ENCODE measurements around the gene FAM89B. TPM values are rescaled to one million over a fixed set of nuclear protein-coding genes. Genes with fewer than 3 reads are reported as not detected.

FAM89B gene
- total RNA-seq, 1 donor from 2014 or later = 56.1 TPM

- peaks cover 6% of the 10 kb centered on the region for H3K36me3 Mint-ChIP-seq
- peaks cover 28% of the 10 kb centered on the region for H3K4me1 Mint-ChIP-seq (ENCODE audit: unreplicated experiment)
- DNase-seq (ENCODE audit: extremely low spot score, unreplicated experiment) = no peak
- H3K4me3 Mint-ChIP-seq = peak overlapping the region; percentile 100
- TF ChIP-seq CTCF (conservative IDR thresholded peaks at IDR 0.05) = no peak
- H3K9me3 Mint-ChIP-seq = no peaks in the 10 kb centered on the region
- H3K27me3 Mint-ChIP-seq = no peaks in the 10 kb centered on the region
- peak overlapping the region; percentile 99 for H3K27ac Mint-ChIP-seq
Observed at GRCh38 chr11:65569164-65569972, 3.0 kb upstream of the FAM89B start.

DNA sequence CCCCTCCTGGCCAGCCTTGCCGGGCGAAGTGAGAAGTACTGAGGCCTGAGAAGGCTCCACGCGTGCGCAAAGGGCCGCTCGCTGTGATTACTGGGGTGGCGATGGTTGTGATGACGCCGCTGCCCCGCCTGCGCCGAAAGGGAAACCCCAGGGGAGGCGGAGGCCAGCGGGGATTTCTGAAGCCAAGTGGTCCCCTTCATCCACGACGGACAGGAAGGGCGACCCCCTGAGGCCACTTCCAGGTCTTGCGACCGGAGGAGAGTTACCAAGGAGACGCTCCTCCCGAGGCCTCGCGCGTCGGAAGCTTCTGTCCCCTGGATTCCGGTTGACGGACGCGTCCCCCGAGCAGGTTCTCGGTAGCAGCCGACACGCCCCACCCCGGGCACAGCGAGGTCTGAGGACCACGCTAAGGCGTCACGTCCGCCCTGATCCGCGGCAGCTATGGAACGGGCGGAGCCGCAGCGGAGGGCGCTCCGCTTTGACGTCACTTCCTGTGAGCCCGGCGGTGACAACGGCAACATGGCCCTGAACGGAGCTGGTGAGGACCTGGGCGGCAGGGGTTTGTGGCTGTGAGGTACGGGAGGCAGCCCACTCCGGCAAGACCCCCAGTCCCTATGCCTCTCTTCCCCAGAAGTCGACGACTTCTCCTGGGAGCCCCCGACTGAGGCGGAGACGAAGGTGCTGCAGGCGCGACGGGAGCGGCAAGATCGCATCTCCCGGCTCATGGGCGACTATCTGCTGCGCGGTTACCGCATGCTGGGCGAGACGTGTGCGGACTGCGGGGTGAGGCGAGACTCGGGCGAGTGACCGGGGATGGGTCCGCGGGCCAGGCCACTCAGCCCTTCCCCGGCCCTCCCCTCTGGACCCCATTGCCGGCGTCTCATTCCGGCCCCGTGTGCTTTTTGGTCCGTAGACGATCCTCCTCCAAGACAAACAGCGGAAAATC is 2.1 kb upstream of the FAM89B start, which contains the start of gene ZNRD2:
Gene ZNRD2 (plus strand): TSS at position 505 of the 946 bp plus-strand sequence. CDS start 15 bp downstream, at position 520.
- peaks cover 6% of the 10 kb centered on the region for H3K36me3 Mint-ChIP-seq
- H3K27me3 Mint-ChIP-seq = peaks cover 6% of the 10 kb centered on the region
- peak; percentile 97 for DNase-seq (ENCODE audit: extremely low spot score, unreplicated experiment)
- peak within 1 kb of the TSS; percentile 100 for H3K4me3 Mint-ChIP-seq
- peak within 1 kb of the TSS; percentile 99 for H3K27ac Mint-ChIP-seq
- peaks cover 33% of the 10 kb centered on the region for H3K4me1 Mint-ChIP-seq (ENCODE audit: unreplicated experiment)
- TF ChIP-seq CTCF (conservative IDR thresholded peaks at IDR 0.05) = peak; percentile 78
- no peaks in the 10 kb centered on the region for H3K9me3 Mint-ChIP-seq

GRCh38 chr11:65571420-65571819 is 918 bp upstream of the FAM89B start:
- Mint-ChIP-seq H3K9me3 (no peaks in the 10 kb centered on the region), H3K4me1 (ENCODE audit: unreplicated experiment) (peaks cover 37% of the 10 kb centered on the region), H3K27ac (peak overlapping the region; percentile 96), H3K4me3 (peak overlapping the region; percentile 95), H3K36me3 (peaks cover 6% of the 10 kb centered on the region), H3K27me3 (peaks cover 10% of the 10 kb centered on the region)
- no peak for DNase-seq (ENCODE audit: extremely low spot score, unreplicated experiment)
- TF ChIP-seq CTCF (conservative IDR thresholded peaks at IDR 0.05) = no peak

- DNase-seq (ENCODE audit: extremely low spot score, unreplicated experiment) = no peak
- peak overlapping the region; percentile 96 for H3K27ac Mint-ChIP-seq
- H3K4me1 Mint-ChIP-seq (ENCODE audit: unreplicated experiment) = peaks cover 37% of the 10 kb centered on the region
- peaks cover 14% of the 10 kb centered on the region for H3K27me3 Mint-ChIP-seq
- H3K36me3 Mint-ChIP-seq = peaks cover 6% of the 10 kb centered on the region
- no peaks in the 10 kb centered on the region for H3K9me3 Mint-ChIP-seq
- H3K4me3 Mint-ChIP-seq = peak overlapping the region; percentile 95
- TF ChIP-seq CTCF (conservative IDR thresholded peaks at IDR 0.05) = peak; percentile 49
Observed at GRCh38 chr11:65571940-65572339, 398 bp upstream of the FAM89B start.

- Mint-ChIP-seq H3K27me3 (peaks cover 17% of the 10 kb centered on the region), H3K9me3 (no peaks in the 10 kb centered on the region), H3K4me3 (peak overlapping the region; percentile 88), H3K4me1 (ENCODE audit: unreplicated experiment) (peaks cover 38% of the 10 kb centered on the region), H3K36me3 (peaks cover 3% of the 10 kb centered on the region), H3K27ac (peak overlapping the region; percentile 72)
- no peak for TF ChIP-seq CTCF (conservative IDR thresholded peaks at IDR 0.05)
- no peak for DNase-seq (ENCODE audit: extremely low spot score, unreplicated experiment)
Observed at GRCh38 chr11:65573391-65574079, 1.2 kb downstream of the FAM89B start.

All from type B pancreatic cell (in vitro differentiated cells).